ENCODE measurements around the gene TSPAN7. TPM values are rescaled to one million over a fixed set of nuclear protein-coding genes. Genes with fewer than 3 reads are reported as not detected.

TSPAN7 gene
- polyA plus RNA-seq, 4 donors = 6.9 to 70.5 (median 31.4) TPM

GRCh38 chrX:38666909-38667308 lies 105.6 kb downstream of the TSPAN7 start:
- Histone ChIP-seq H3K9me3 (ENCODE audit: control insufficient read depth in 2 of 2, insufficient read depth in 1 of 2, low read depth in 1 of 2, low read length in 1 of 2) (no peaks in the 10 kb centered on the region), H3K36me3 (ENCODE audit: control insufficient read depth in 3 of 3, insufficient read depth in 2 of 3, low read depth in 1 of 3, low read length in 3 of 3) (peaks cover 0 to 7% (median 0%) of the 10 kb centered on the region in 3 donors), H3K4me3 (ENCODE audit: low read depth in 1 of 3, low read length in 3 of 3) (no peak overlapping the region), H3K4me1 (ENCODE audit: control insufficient read depth in 3 of 3, insufficient read depth in 2 of 3, low read depth in 1 of 3, low read length in 2 of 3) (peaks cover 0 to 17% (median 0%) of the 10 kb centered on the region in 3 donors), H3K27me3 (ENCODE audit: control insufficient read depth in 3 of 3, insufficient read depth in 3 of 3, low read length in 3 of 3) (no peaks in the 10 kb centered on the region), H3K27ac (ENCODE audit: low read depth in 1 of 3, low read length in 2 of 3) (no peak overlapping the region)
- no peak for FAIRE-seq
- DNase-seq = no peak

- H3K4me3 ChIP-seq (ENCODE audit: low read depth in 1 of 3, low read length in 3 of 3) = no peak overlapping the region
- peaks cover 0 to 9% (median 0%) of the 10 kb centered on the region in 3 donors for H3K36me3 ChIP-seq (ENCODE audit: control insufficient read depth in 3 of 3, insufficient read depth in 2 of 3, low read depth in 1 of 3, low read length in 3 of 3)
- DNase-seq (peak; percentile 61 to 71), FAIRE-seq (peak; percentile 87)
- H3K9me3 ChIP-seq (ENCODE audit: control insufficient read depth in 2 of 2, insufficient read depth in 1 of 2, low read depth in 1 of 2, low read length in 1 of 2) = no peaks in the 10 kb centered on the region
- H3K4me1 ChIP-seq (ENCODE audit: control insufficient read depth in 3 of 3, insufficient read depth in 2 of 3, low read depth in 1 of 3, low read length in 2 of 3) = peaks cover 0 to 12% (median 0%) of the 10 kb centered on the region in 3 donors
- H3K27ac ChIP-seq (ENCODE audit: low read depth in 1 of 3, low read length in 2 of 3) = no peak overlapping the region
- 25 to 67% (median 56%) methylated on average over 1 of the region's 1 CpG for WGBS, 3 donors
- no peaks in the 10 kb centered on the region for H3K27me3 ChIP-seq (ENCODE audit: control insufficient read depth in 3 of 3, insufficient read depth in 3 of 3, low read length in 3 of 3)
These were observed 107.4 kb downstream of the TSPAN7 start for GRCh38 chrX:38668771-38669170.

GRCh38 chrX:38669428-38669827 lies 108.1 kb downstream of the TSPAN7 start:
- Histone ChIP-seq H3K4me1 (ENCODE audit: control insufficient read depth in 3 of 3, insufficient read depth in 2 of 3, low read depth in 1 of 3, low read length in 2 of 3) (peaks cover 0 to 12% (median 0%) of the 10 kb centered on the region in 3 donors), H3K36me3 (ENCODE audit: control insufficient read depth in 3 of 3, insufficient read depth in 2 of 3, low read depth in 1 of 3, low read length in 3 of 3) (peaks cover 0 to 12% (median 0%) of the 10 kb centered on the region in 3 donors), H3K27ac (ENCODE audit: low read depth in 1 of 3, low read length in 2 of 3) (peak overlapping the region in 1 of 3 donors; percentile 57), H3K27me3 (ENCODE audit: control insufficient read depth in 3 of 3, insufficient read depth in 3 of 3, low read length in 3 of 3) (no peaks in the 10 kb centered on the region), H3K4me3 (ENCODE audit: low read depth in 1 of 3, low read length in 3 of 3) (no peak overlapping the region), H3K9me3 (ENCODE audit: control insufficient read depth in 2 of 2, insufficient read depth in 1 of 2, low read depth in 1 of 2, low read length in 1 of 2) (no peaks in the 10 kb centered on the region)
- no peak for FAIRE-seq
- DNase-seq = peak; percentile 25 to 33
- 13 to 26% (median 20%) methylated on average over 4 of the region's 4 CpGs for WGBS, 3 donors

- FAIRE-seq (no peak), DNase-seq (no peak)
- H3K4me3 ChIP-seq (ENCODE audit: low read depth in 1 of 3, low read length in 3 of 3) = no peak overlapping the region
- H3K27me3 ChIP-seq (ENCODE audit: control insufficient read depth in 3 of 3, insufficient read depth in 3 of 3, low read length in 3 of 3) = no peaks in the 10 kb centered on the region
- H3K4me1 ChIP-seq (ENCODE audit: control insufficient read depth in 3 of 3, insufficient read depth in 2 of 3, low read depth in 1 of 3, low read length in 2 of 3) = peaks cover 0 to 12% (median 0%) of the 10 kb centered on the region in 3 donors
- 86 to 90% (median 89%) methylated on average over 3 of the region's 3 CpGs for WGBS, 3 donors
- no peak overlapping the region for H3K27ac ChIP-seq (ENCODE audit: low read depth in 1 of 3, low read length in 2 of 3)
- H3K36me3 ChIP-seq (ENCODE audit: control insufficient read depth in 3 of 3, insufficient read depth in 2 of 3, low read depth in 1 of 3, low read length in 3 of 3) = peaks cover 0 to 14% (median 0%) of the 10 kb centered on the region in 3 donors
- no peaks in the 10 kb centered on the region for H3K9me3 ChIP-seq (ENCODE audit: control insufficient read depth in 2 of 2, insufficient read depth in 1 of 2, low read depth in 1 of 2, low read length in 1 of 2)
These were observed 111.3 kb downstream of the TSPAN7 start for GRCh38 chrX:38672646-38673045.

- 77 to 92% (median 77%) methylated on average over 3 of the region's 3 CpGs for WGBS, 3 donors
- FAIRE-seq (no peak), DNase-seq (no peak)
These were observed 114.5 kb downstream of the TSPAN7 start for GRCh38 chrX:38675856-38676255.

GRCh38 chrX:38678183-38678582 lies 116.8 kb downstream of the TSPAN7 start:
- no peak overlapping the region for H3K27ac ChIP-seq (ENCODE audit: low read depth in 1 of 3, low read length in 2 of 3)
- H3K4me3 ChIP-seq (ENCODE audit: low read depth in 1 of 3, low read length in 3 of 3) = no peak overlapping the region
- H3K27me3 ChIP-seq (ENCODE audit: control insufficient read depth in 3 of 3, insufficient read depth in 3 of 3, low read length in 3 of 3) = no peaks in the 10 kb centered on the region
- peaks cover 0 to 8% (median 0%) of the 10 kb centered on the region in 3 donors for H3K36me3 ChIP-seq (ENCODE audit: control insufficient read depth in 3 of 3, insufficient read depth in 2 of 3, low read depth in 1 of 3, low read length in 3 of 3)
- peaks cover 0 to 2% (median 0%) of the 10 kb centered on the region in 3 donors for H3K4me1 ChIP-seq (ENCODE audit: control insufficient read depth in 3 of 3, insufficient read depth in 2 of 3, low read depth in 1 of 3, low read length in 2 of 3)
- WGBS, 3 donors = 58 to 72% (median 67%) methylated on average over 4 of the region's 4 CpGs
- no peak for DNase-seq
- H3K9me3 ChIP-seq (ENCODE audit: control insufficient read depth in 2 of 2, insufficient read depth in 1 of 2, low read depth in 1 of 2, low read length in 1 of 2) = no peaks in the 10 kb centered on the region
- no peak for FAIRE-seq

More at GRCh38 chrX:38675856-38676255, 114.5 kb downstream of the TSPAN7 start:
- H3K27me3 ChIP-seq (ENCODE audit: control insufficient read depth in 3 of 3, insufficient read depth in 3 of 3, low read length in 3 of 3) = no peaks in the 10 kb centered on the region
- no peaks in the 10 kb centered on the region for H3K9me3 ChIP-seq (ENCODE audit: control insufficient read depth in 2 of 2, insufficient read depth in 1 of 2, low read depth in 1 of 2, low read length in 1 of 2)
- no peak overlapping the region for H3K27ac ChIP-seq (ENCODE audit: low read depth in 1 of 3, low read length in 2 of 3)
- peaks cover 0 to 10% (median 0%) of the 10 kb centered on the region in 3 donors for H3K36me3 ChIP-seq (ENCODE audit: control insufficient read depth in 3 of 3, insufficient read depth in 2 of 3, low read depth in 1 of 3, low read length in 3 of 3)
- no peak overlapping the region for H3K4me3 ChIP-seq (ENCODE audit: low read depth in 1 of 3, low read length in 3 of 3)
- no peaks in the 10 kb centered on the region for H3K4me1 ChIP-seq (ENCODE audit: control insufficient read depth in 3 of 3, insufficient read depth in 2 of 3, low read depth in 1 of 3, low read length in 2 of 3)

- no peak overlapping the region for H3K27ac ChIP-seq (ENCODE audit: low read depth in 1 of 3, low read length in 2 of 3)
- H3K4me1 ChIP-seq (ENCODE audit: control insufficient read depth in 3 of 3, insufficient read depth in 2 of 3, low read depth in 1 of 3, low read length in 2 of 3) = peaks cover 0 to 2% (median 0%) of the 10 kb centered on the region in 3 donors
These were observed 117.5 kb downstream of the TSPAN7 start for GRCh38 chrX:38678821-38679220.

GRCh38 chrX:38679695-38680094 lies 118.4 kb downstream of the TSPAN7 start:
- H3K27me3 ChIP-seq (ENCODE audit: control insufficient read depth in 3 of 3, insufficient read depth in 3 of 3, low read length in 3 of 3) = no peaks in the 10 kb centered on the region
- FAIRE-seq = no peak
- WGBS, 3 donors = 68 to 100% (median 90%) methylated on average over 2 of the region's 2 CpGs
- no peaks in the 10 kb centered on the region for H3K9me3 ChIP-seq (ENCODE audit: control insufficient read depth in 2 of 2, insufficient read depth in 1 of 2, low read depth in 1 of 2, low read length in 1 of 2)
- H3K36me3 ChIP-seq (ENCODE audit: control insufficient read depth in 3 of 3, insufficient read depth in 2 of 3, low read depth in 1 of 3, low read length in 3 of 3) = peaks cover 0 to 6% (median 0%) of the 10 kb centered on the region in 3 donors
- no peak overlapping the region for H3K27ac ChIP-seq (ENCODE audit: low read depth in 1 of 3, low read length in 2 of 3)
- DNase-seq = no peak
- peaks cover 0 to 2% (median 0%) of the 10 kb centered on the region in 3 donors for H3K4me1 ChIP-seq (ENCODE audit: control insufficient read depth in 3 of 3, insufficient read depth in 2 of 3, low read depth in 1 of 3, low read length in 2 of 3)
- H3K4me3 ChIP-seq (ENCODE audit: low read depth in 1 of 3, low read length in 3 of 3) = no peak overlapping the region

More at GRCh38 chrX:38678821-38679220, 117.5 kb downstream of the TSPAN7 start:
- Histone ChIP-seq H3K27me3 (ENCODE audit: control insufficient read depth in 3 of 3, insufficient read depth in 3 of 3, low read length in 3 of 3) (no peaks in the 10 kb centered on the region), H3K9me3 (ENCODE audit: control insufficient read depth in 2 of 2, insufficient read depth in 1 of 2, low read depth in 1 of 2, low read length in 1 of 2) (no peaks in the 10 kb centered on the region), H3K36me3 (ENCODE audit: control insufficient read depth in 3 of 3, insufficient read depth in 2 of 3, low read depth in 1 of 3, low read length in 3 of 3) (peaks cover 0 to 12% (median 0%) of the 10 kb centered on the region in 3 donors), H3K4me3 (ENCODE audit: low read depth in 1 of 3, low read length in 3 of 3) (no peak overlapping the region)
- FAIRE-seq (no peak), DNase-seq (no peak)
- WGBS, 3 donors = 77 to 95% (median 89%) methylated on average over 2 of the region's 2 CpGs

- peaks cover 0 to 2% (median 0%) of the 10 kb centered on the region in 3 donors for H3K4me1 ChIP-seq (ENCODE audit: control insufficient read depth in 3 of 3, insufficient read depth in 2 of 3, low read depth in 1 of 3, low read length in 2 of 3)
- 12 to 51% (median 31%) methylated on average over 2 of the region's 2 CpGs for WGBS, 3 donors
- no peaks in the 10 kb centered on the region for H3K9me3 ChIP-seq (ENCODE audit: control insufficient read depth in 2 of 2, insufficient read depth in 1 of 2, low read depth in 1 of 2, low read length in 1 of 2)
- DNase-seq (no peak), FAIRE-seq (no peak)
- no peak overlapping the region for H3K4me3 ChIP-seq (ENCODE audit: low read depth in 1 of 3, low read length in 3 of 3)
- H3K27ac ChIP-seq (ENCODE audit: low read depth in 1 of 3, low read length in 2 of 3) = no peak overlapping the region
- no peaks in the 10 kb centered on the region for H3K27me3 ChIP-seq (ENCODE audit: control insufficient read depth in 3 of 3, insufficient read depth in 3 of 3, low read length in 3 of 3)
- peaks cover 0 to 4% (median 0%) of the 10 kb centered on the region in 3 donors for H3K36me3 ChIP-seq (ENCODE audit: control insufficient read depth in 3 of 3, insufficient read depth in 2 of 3, low read depth in 1 of 3, low read length in 3 of 3)
These were observed 120.8 kb downstream of the TSPAN7 start for GRCh38 chrX:38682095-38682494.
